Activated CD8-positive, alpha-beta T cell treated with anti-CD3 and anti-CD28 coated beads for 36 hours (primary cell): ENCODE data around the gene RAB31. TPM values are rescaled to one million over a fixed set of nuclear protein-coding genes. Genes with fewer than 3 reads are reported as not detected.

Experiments
- ATAC-seq: fragments of 200-7000 bp; cut with Tn5 transposase; one replicate; pipeline ENCODE4 v1.10.0; 2021; ENCODE audit warnings: mild to moderate bottlenecking, moderate library complexity
- CTCF ChIA-PET: fragments of 350-600 bp; sonication (Branson Sonifier 250); formaldehyde crosslinking; loops from one replicate; lab custom pipeline; 2021; ENCODE audit warnings: antibody characterized with exemption; lab: Charles Lee
- POLR2A ChIA-PET: fragments of 350-600 bp; sonication (Branson Sonifier 250); formaldehyde crosslinking; loops from one replicate; lab custom pipeline; 2021; ENCODE audit warnings: antibody characterized with exemption; lab: Charles Lee
- DNase-seq: peaks from one replicate; pipeline ENCODE4 v3.0.0-alpha.2; 2020
- H3K27ac Mint-ChIP-seq: one replicate; pipeline ENCODE4 v1.8.0; 2021; ENCODE audit warnings: mild to moderate bottlenecking, mixed read lengths
- H3K27me3 Mint-ChIP-seq: one replicate; pipeline ENCODE4 v1.8.0; 2021; ENCODE audit warnings: mixed read lengths
- H3K36me3 Mint-ChIP-seq: one replicate; pipeline ENCODE4 v1.8.0; 2021; ENCODE audit warnings: low read depth, mixed read lengths
- H3K4me1 Mint-ChIP-seq: one replicate; pipeline ENCODE4 v1.8.0; 2021; ENCODE audit warnings: low read depth, mixed read lengths
- H3K4me3 Mint-ChIP-seq: one replicate; pipeline ENCODE4 v1.8.0; 2021; ENCODE audit warnings: mild to moderate bottlenecking, moderate library complexity, mixed read lengths
- H3K9me3 Mint-ChIP-seq: one replicate; pipeline ENCODE4 v1.8.0; 2021; ENCODE audit warnings: mixed read lengths
- intact Hi-C: fragments of 100-400 bp; cut with micrococcal nuclease; formaldehyde crosslinking; loops from one replicate; pipeline ENCODE4 v1.10.0; 2022
- total RNA-seq, 2 experiments: library from RNA; stranded (reverse); gene quantifications; one replicate each; pipeline ENCODE4 v1.2.3, GENCODE V29; 2021
- TF ChIP-seq, protein P1 (sequence below): fragments of 200-600 bp; IDR thresholded peaks from one replicate; pipeline ENCODE4 v1.8.0; 2022; ENCODE audit warnings: antibody characterized with exemption, mild to moderate bottlenecking

The RAB31 gene
- total RNA-seq, 2 experiments from 2014 or later, result 0.45 to 0.76 TPM

- no peak for DNase-seq
- H3K9me3 Mint-ChIP-seq, result no peaks in the 10 kb centered on the region
- H3K4me3 Mint-ChIP-seq, result no peak overlapping the region
- no peaks in the 10 kb centered on the region for H3K36me3 Mint-ChIP-seq
- no peak for ATAC-seq
- TF ChIP-seq, protein P1, sequence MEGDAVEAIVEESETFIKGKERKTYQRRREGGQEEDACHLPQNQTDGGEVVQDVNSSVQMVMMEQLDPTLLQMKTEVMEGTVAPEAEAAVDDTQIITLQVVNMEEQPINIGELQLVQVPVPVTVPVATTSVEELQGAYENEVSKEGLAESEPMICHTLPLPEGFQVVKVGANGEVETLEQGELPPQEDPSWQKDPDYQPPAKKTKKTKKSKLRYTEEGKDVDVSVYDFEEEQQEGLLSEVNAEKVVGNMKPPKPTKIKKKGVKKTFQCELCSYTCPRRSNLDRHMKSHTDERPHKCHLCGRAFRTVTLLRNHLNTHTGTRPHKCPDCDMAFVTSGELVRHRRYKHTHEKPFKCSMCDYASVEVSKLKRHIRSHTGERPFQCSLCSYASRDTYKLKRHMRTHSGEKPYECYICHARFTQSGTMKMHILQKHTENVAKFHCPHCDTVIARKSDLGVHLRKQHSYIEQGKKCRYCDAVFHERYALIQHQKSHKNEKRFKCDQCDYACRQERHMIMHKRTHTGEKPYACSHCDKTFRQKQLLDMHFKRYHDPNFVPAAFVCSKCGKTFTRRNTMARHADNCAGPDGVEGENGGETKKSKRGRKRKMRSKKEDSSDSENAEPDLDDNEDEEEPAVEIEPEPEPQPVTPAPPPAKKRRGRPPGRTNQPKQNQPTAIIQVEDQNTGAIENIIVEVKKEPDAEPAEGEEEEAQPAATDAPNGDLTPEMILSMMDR, result no peak
- ChIA-PET POLR2A (interaction anchor here (1.3 kb wide), 1 partner anchor 20 kb away, joined by 3 read pairs; no protein-coding TSS in a partner anchor), CTCF (no interaction called here)
- H3K27ac Mint-ChIP-seq, result no peak overlapping the region
- H3K27me3 Mint-ChIP-seq, result peaks cover 59% of the 10 kb centered on the region
- intact Hi-C loops, result no loop called here
- peaks cover 16% of the 10 kb centered on the region for H3K4me1 Mint-ChIP-seq
Measured at GRCh38 chr18:9712130-9712577, 4.1 kb downstream of the RAB31 start.

DNA sequence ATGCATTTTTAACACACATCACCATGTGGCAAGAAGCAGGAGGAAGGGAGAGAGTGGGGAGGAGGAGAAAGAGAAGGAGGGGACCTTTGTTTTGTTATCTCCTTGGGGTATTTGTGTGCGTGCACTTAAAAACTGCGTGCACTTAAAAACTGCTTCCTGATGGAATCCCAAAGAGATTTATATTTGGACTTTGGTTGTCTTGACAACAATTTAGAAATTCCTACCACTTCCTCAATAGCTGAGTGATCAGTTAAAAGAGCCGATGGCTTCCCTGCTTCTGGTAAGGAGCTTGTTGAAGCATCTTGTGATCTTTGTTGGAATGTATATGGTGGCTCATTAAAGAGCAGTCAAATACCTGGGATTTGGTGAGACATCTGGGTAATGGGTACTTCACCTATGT, 4.5 kb downstream of the RAB31 start:
- TF ChIP-seq, protein P1, result no peak
- H3K27me3 Mint-ChIP-seq, result peaks cover 57% of the 10 kb centered on the region
- intact Hi-C loops, result no loop called here
- H3K4me1 Mint-ChIP-seq, result peaks cover 16% of the 10 kb centered on the region
- no peaks in the 10 kb centered on the region for H3K36me3 Mint-ChIP-seq
- ChIA-PET CTCF (no interaction called here), POLR2A (no interaction called here)
- H3K9me3 Mint-ChIP-seq, result no peaks in the 10 kb centered on the region
- ATAC-seq (no peak), DNase-seq (no peak)
- no peak overlapping the region for H3K4me3 Mint-ChIP-seq
- H3K27ac Mint-ChIP-seq, result no peak overlapping the region

DNA sequence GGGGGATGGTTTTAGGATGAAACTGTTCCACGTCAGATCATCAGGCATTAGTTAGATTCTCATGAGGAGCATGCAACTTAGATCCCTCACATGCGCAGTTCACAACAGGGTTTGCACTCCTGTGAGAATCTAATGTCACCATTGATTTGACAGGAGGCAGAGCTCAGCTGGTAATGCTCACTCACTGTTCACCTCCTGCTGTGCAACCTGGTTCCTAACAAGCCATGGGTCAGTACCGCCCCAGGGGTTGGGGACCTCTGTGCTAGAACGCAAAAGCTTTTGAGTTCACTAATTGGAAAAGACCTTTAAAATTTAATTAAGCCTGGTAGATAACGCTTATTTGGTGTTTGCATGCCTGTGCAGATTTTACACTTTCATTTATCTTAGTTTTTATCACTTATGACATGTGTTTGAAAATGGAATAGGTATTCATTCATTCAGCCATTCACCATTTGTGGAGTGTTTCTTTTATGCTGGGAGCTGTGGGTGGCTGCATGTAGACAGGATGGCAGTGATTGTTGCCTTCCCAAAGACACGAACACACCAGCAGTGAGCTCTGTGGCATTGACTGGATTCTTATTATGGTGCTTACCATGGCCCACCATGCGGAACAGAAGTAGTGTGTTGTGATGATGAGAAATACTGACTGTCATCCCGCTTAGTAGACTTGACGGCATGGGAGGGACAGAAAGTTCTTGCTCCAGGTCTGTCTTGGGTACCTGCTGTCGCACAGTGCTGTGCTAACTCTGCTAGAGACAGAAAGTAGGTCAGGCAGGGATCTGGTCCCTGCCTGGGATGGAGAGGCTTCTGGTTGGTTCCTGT, 6.4 kb downstream of the RAB31 start:
- no peaks in the 10 kb centered on the region for H3K9me3 Mint-ChIP-seq
- intact Hi-C loops, result no loop called here
- ChIA-PET CTCF (no interaction called here), POLR2A (no interaction called here)
- H3K27ac Mint-ChIP-seq, result no peak overlapping the region
- ATAC-seq (no peak), DNase-seq (no peak)
- TF ChIP-seq, protein P1, result no peak
- no peak overlapping the region for H3K4me3 Mint-ChIP-seq
- H3K36me3 Mint-ChIP-seq, result no peaks in the 10 kb centered on the region
- H3K4me1 Mint-ChIP-seq, result peaks cover 13% of the 10 kb centered on the region
- peaks cover 49% of the 10 kb centered on the region for H3K27me3 Mint-ChIP-seq

GRCh38 chr18:9715088-9715343, 6.9 kb downstream of the RAB31 start:
- Mint-ChIP-seq H3K27ac (no peak overlapping the region), H3K27me3 (peaks cover 45% of the 10 kb centered on the region), H3K9me3 (no peaks in the 10 kb centered on the region), H3K4me3 (no peak overlapping the region), H3K36me3 (no peaks in the 10 kb centered on the region), H3K4me1 (peaks cover 13% of the 10 kb centered on the region)
- TF ChIP-seq, protein P1, result no peak
- DNase-seq (no peak), ATAC-seq (no peak)
- intact Hi-C loops, result no loop called here
- ChIA-PET CTCF (no interaction called here), POLR2A (no interaction called here)

- Mint-ChIP-seq H3K36me3 (no peaks in the 10 kb centered on the region), H3K27ac (no peak overlapping the region), H3K27me3 (peaks cover 40% of the 10 kb centered on the region), H3K4me3 (no peak overlapping the region), H3K9me3 (no peaks in the 10 kb centered on the region), H3K4me1 (peaks cover 6% of the 10 kb centered on the region)
- DNase-seq (no peak), ATAC-seq (no peak)
- TF ChIP-seq, protein P1, result no peak
- ChIA-PET CTCF (no interaction called here), POLR2A (no interaction called here)
- intact Hi-C loops, result no loop called here
Measured at GRCh38 chr18:9715978-9716774, 8.1 kb downstream of the RAB31 start.
